ENCODE measurements around the gene GOLGA8N.
"Not testable (repeated sequence)": the region's sequence is repeated elsewhere in the genome, so short reads cannot be mapped to it uniquely, and the experiment has no call there.

Gene GOLGA8N

GRCh38 chr15:32593151-32593550 lies at the start of gene GOLGA8N:
GOLGA8N (plus strand) TSS chr15:32593456.
- DNase-seq = not testable (repeated sequence)

GRCh38 chr15:32543456-32543855 lies 49.8 kb upstream of the GOLGA8N start:
- DNase-seq = not testable (repeated sequence)

DNA sequence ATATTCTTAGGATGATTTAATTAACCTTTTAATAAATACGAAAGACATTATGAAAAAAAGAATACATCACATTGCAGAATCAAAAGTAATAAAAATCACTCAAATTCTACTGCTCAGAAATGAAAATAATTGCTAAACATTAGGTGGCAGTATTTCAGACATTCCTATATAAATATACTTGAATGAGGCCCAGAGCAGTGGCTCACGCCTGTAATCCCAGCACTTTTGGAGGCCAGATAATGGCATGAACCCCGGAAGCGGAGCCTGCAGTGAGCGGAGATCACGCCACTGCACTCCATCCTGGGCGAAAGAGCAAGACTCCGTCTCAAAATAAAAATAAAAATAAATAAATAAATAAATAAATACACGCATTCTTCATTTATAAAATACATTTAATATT lies 48.1 kb upstream of the GOLGA8N start:
- DNase-seq = not testable (repeated sequence)

GRCh38 chr15:32554587-32554986 lies 38.7 kb upstream of the GOLGA8N start:
- not testable (repeated sequence) for DNase-seq

DNA sequence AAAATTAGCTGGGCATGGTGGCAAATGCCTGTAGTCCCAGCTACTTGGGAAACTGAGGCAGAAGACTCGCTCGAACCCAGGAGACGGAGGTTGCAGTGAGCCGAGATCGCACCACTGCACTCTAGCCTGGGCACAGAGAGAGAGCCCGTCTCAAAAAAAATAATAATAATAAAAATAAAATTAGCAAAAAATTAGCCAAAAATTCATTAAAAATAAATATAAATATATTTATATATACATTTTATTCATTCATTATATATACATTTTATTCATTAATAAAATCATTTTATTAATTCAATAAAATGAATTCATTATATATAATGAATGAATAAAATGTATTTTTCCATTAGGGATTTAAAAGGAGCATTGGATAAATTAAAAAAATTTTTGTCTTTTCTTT lies 31.1 kb upstream of the GOLGA8N start:
- DNase-seq = not testable (repeated sequence)

DNA sequence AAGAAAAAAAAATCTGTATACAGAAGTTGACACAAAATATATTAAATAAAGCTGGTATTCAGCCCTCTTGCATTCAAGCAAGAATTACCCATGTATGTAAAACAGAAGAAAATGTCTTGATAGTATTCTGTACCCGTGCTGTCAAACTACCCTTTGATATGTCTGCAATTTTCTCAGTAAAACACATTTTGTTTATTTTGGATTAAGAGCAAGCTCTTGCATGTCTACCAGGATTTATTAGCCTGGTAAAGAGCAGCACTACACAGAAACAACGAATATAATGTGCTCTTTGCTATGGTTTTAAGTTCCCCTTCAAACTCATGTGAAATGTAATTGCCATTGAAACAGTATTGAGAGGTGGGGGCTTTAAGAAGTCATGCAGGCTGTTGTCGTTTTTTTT lies 24.3 kb upstream of the GOLGA8N start:
- DNase-seq = not testable (repeated sequence)

DNA sequence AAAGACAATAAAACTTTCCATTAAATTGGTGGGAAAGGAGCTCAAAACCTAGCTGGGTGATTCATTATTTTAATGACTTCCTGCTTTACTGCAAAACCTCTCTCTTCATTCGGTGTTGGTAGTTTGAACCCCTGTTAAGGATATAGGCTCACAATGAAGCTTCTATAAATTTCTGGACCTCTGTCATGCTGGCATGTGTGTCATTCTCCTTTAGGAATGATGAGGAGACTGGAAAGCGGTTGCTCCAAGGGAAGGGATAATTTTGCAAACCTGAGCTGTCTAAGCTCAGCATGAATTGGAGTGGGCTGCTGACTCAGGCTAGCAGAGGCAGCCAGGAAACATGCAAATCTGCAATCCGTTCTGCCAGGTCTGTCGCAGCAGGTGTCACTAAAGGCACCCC lies 14.8 kb upstream of the GOLGA8N start:
- not testable (repeated sequence) for DNase-seq

DNA sequence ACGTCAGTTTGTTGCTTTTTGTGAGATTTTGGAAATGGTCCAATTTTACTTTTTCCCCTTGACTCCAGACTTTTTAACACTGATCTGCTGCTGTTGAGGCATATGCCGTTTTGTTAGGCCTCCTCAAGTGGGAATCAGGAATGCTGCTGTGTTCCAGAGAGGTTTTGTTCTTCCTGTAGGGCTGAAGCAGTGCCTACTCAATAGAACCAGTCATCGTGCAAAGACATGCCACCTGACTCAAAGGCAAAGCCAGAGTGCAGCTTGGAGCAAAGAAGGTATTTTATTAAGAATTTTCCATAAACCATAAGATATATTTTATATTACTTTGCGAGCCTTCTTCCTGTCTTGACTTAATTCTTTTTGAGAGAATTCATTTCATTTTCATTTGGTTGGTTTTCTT lies 7.4 kb upstream of the GOLGA8N start:
- not testable (repeated sequence) for DNase-seq

DNA sequence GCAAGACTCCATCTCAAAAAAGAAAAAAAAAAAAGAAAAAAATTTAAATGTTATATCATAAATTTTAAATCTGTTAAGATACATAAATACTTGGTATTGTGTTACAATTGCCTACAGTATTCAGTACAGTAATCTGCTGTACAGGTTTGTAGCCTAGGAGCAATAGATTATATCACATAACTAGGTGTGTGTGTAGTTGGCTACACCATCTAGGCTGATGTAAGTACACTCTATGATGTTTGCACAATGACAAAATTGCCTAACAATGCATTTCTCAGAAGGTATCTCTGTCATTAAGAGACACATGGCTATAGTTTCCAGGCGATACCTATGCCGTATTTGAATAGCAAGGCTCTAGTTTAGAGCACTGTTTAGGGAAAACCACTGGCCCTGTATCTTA lies 16.3 kb downstream of the GOLGA8N start:
- not testable (repeated sequence) for DNase-seq

- DNase-seq = peak; percentile 41
Measured at GRCh38 chr15:32610719-32611118, 17.5 kb downstream of the GOLGA8N start.

DNA sequence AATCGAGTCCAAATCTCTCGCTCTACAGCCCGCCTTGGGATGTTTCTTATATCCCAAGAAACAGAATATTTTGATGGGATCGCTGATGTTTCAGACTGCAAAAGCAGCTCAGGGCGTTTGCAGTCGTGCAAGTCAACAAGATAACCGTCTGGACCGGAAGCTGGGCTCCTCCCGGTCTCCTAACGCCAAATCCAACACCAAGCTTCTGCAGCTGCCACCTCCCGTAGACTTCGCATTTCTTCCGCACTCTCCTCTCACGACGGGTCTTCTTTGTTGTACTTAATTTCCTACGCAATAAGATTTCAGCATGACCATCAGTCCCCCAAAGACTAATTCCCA lies 21.4 kb downstream of the GOLGA8N start:
- not testable (repeated sequence) for DNase-seq

DNA sequence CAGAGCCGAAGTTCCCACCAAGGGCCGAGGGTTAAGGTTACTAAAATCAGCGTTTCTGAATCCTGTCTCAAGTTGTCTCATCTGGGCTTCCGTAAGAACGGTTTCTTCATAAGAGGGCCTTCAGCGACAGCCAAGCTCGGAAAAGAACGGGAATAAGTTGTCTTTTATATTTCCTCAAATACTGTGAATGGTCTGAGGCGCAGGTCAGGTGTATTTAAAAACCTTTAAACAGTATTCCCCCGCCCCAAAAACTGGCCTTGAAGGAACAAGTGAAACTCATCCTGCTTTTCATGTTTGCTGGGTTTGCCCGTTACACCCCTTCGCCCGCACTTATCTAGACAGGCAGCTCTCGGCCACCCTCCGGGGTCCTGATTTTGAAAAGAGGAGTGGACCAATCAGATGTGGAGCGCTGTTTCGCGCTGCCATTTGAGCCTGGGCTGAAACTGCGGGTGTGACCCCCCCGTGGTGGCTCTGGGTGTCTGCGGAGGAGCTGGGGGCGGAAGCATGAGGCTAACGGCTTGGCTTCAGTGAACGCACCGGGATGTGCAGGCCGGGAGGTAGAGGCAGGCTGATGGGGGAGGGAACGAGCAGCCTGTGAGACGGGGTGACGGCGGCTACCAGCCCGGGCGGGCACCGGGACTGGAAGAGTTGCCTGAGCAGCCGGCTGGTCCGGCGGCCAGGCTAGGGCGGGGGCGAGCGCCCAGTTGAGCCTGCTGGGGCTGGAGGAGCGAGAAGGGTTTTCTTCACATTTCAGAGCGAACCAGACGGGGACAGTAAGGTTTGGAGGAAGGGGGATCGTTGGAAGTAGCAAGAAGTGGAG lies 22.0 kb downstream of the GOLGA8N start, which contains the start of gene ARHGAP11A:
ARHGAP11A (plus strand) TSS at position 454 of the 820 bp plus-strand sequence. CDS start 708 bp downstream, outside the sequence.
- peak; percentile 90 for DNase-seq

DNA sequence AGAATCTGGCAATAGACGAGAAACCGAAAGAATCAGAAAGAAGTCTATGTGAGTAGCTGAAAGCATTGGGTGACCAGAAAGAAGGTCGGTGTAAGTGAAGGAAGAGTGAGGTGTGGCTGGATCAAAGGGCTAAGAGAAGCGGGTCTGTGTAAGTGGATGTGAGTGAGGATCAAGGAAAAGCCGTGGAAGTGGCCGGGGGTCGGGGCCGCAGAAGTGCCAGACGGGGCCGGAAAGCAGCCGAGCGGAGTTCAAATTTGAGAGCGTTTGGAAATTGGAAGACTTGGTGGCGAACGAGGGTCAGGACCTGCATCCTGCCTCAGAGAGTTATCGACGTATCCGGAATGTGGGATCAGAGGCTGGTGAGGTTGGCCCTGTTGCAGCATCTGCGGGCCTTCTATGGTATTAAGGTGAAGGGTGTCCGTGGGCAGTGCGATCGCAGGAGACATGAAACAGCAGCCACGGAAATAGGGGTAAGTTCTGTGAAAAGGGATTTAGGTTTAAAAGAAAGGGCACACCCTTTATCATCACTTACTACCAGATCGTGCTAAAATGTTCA lies 22.7 kb downstream of the GOLGA8N start:
- DNase-seq = peak; percentile 21

GRCh38 chr15:32636410-32636809 lies 43.2 kb downstream of the GOLGA8N start:
- DNase-seq = no peak

DNA sequence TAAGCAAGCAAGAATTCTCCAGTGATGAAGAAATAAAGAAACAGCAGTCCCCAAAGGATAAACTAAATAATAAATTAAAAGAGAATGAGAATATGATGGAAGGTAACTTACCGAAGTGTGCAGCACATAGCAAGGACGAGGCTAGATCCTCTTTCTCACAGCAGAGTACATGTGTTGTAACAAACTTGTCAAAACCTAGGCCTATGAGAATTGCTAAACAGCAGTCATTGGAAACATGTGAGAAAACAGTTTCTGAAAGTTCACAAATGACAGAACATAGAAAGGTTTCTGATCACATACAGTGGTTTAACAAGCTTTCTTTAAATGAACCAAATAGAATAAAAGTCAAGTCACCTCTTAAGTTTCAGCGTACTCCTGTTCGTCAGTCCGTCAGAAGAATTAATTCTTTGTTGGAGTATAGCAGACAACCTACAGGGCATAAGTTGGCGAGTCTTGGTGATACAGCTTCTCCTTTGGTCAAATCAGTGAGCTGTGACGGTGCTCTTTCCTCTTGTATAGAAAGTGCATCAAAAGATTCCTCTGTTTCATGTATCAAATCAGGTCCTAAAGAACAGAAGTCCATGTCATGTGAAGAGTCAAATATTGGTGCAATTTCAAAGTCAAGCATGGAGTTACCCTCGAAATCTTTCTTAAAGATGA lies 43.8 kb downstream of the GOLGA8N start:
- no peak for DNase-seq

DNA sequence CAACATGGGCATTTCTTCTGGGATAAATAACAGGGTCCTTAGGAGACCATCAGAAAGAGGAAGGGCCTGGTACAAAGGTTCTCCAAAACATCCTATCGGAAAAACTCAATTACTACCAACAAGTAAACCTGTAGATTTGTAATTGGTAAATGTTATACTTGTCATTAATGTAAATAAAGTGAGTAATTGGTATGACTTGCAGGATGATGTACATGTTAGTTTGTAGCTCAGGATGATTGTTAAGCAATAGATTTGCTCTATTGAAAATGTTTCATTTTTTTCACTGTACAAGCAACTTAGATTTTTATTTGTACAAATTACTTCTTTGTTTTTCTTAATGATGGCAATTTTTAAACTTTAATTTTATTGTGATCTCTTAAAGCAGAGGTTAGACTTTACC lies 44.4 kb downstream of the GOLGA8N start:
- no peak for DNase-seq

DNA sequence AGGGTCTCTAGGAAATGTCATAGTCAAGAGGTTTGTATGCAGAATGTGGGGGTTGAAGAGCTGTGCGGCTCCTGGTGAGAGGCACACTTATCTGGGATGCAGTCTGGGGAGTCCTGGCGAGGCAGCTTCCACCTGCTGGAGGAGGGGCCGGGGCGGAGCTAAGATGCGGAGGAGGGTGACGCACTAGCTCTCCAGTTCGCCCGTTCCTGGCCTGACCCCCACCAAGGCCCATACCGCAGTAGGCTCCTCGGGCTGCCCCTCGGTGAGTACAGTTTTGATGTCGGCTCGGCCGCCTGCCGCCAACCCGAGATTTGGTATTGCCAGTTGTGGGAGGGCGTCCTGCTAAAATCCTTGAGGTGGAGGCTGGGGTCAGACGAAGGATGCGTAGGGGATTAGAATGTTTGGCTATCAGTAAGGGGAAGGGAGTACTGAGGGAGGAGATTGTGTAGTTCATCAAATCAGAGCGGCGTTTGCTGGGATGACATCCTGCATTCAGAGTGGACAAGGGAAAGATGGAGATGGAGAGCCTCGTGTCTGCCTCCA lies 48.3 kb downstream of the GOLGA8N start, which contains the start of gene SCG5:
SCG5 (plus strand) TSS at position 194 of the 543 bp plus-strand sequence. CDS start 1,883 bp downstream, outside the sequence.
- DNase-seq = no peak

GRCh38 chr15:32642667-32643435 lies 49.6 kb downstream of the GOLGA8N start:
- no peak for DNase-seq

DNA sequence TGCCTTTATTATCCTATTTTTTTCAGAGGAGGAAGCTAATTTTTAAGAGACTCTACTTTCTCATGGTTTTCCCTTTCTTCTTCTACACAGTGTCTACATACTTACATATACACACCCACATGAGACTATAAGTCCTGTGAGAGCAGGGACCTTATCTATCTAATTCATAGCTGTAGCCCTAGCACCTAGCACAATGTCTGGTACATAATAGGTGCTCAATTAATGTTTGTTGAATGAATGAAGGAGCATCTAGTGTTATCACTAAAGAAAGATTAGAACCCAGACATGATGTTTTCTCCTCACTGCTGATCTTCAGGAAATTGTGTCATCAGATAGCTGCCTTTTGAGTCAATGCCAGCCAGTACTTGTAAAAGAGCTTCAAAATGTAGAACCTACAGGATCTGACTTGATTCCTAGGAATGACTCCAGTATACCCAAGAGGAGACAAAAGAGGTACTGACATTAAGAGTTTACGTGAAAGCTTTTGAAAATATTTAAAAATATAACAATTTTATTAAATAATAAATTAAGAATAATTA lies 50.7 kb downstream of the GOLGA8N start:
- DNase-seq = no peak

GRCh38 chr15:32646291-32646690 lies 53.0 kb downstream of the GOLGA8N start:
- no peak for DNase-seq

GRCh38 chr15:32649342-32649741 lies 56.1 kb downstream of the GOLGA8N start:
- no peak for DNase-seq

DNA sequence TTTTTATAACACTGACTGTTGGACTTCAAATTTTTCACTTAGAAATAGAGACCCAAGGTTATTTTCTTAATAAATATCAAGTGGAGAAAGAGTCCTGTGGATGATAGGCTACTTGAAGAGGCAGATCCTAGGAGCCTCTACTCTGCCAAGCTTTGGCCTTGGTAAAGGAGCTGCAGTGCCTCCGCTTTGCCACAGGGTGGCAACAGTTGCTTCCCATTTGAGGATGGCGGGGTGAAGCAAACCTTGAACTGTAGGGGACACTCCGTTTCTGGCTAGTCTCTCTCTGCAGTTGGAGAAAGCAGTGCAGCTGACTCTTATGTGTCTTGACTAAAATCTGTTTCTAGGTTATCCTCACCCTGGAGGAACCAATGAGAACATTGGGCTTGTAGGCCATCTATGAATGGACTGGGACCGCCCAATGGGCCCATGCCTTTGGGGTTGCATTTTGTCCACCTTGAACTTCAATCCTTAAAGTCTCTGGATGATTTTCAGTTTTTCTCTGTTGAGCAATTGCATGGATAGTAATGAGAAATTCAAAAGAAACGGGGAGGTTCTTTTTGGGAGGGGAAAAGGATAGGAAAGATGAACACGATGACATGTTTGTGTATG lies 58.1 kb downstream of the GOLGA8N start:
- peak; percentile 57 for DNase-seq

Measured in CD4-positive, alpha-beta T cell treated with Interleukin-21 for 1 hour (primary cell).